ENCODE results near the gene MAGT1. TPM values are rescaled to one million over a fixed set of nuclear protein-coding genes. Genes with fewer than 3 reads are reported as not detected.
"Not testable (repeated sequence)": the region's sequence is repeated elsewhere in the genome, so short reads cannot be mapped to it uniquely, and the experiment has no call there.

The MAGT1 gene
- 86.8 TPM for total RNA-seq
- polyA plus RNA-seq (ENCODE audit: insufficient read depth, low read depth, low replicate concordance): 36.5 TPM
- long read RNA-seq, donor 1, full-length matches to known transcripts: 16 of 24 reads
- long read RNA-seq, donor 1, partial matches to known transcripts: 8 of 24 reads
- long read RNA-seq, donor 1, other reads (novel, unspliced or antisense): 0 of 24 reads
- long read RNA-seq, donor 2, full-length matches to known transcripts: 21 of 612 reads
- long read RNA-seq, donor 2, partial matches to known transcripts: 555 of 612 reads
- long read RNA-seq, donor 2, other reads (novel, unspliced or antisense): 36 of 612 reads
- long read RNA-seq, donor 3, full-length matches to known transcripts: 21 of 1,207 reads
- long read RNA-seq, donor 3, partial matches to known transcripts: 1,141 of 1,207 reads
- long read RNA-seq, donor 3, other reads (novel, unspliced or antisense): 45 of 1,207 reads
- long read RNA-seq, donor 4, full-length matches to known transcripts: 12 of 444 reads
- long read RNA-seq, donor 4, partial matches to known transcripts: 32 of 444 reads
- long read RNA-seq, donor 4, other reads (novel, unspliced or antisense): 400 of 444 reads
- long read RNA-seq, donor 5, full-length matches to known transcripts: 1 of 67 reads
- long read RNA-seq, donor 5, partial matches to known transcripts: 66 of 67 reads
- long read RNA-seq, donor 5, other reads (novel, unspliced or antisense): 0 of 67 reads
- long read RNA-seq, donor 6, full-length matches to known transcripts: 8 of 1,708 reads
- long read RNA-seq, donor 6, partial matches to known transcripts: 176 of 1,708 reads
- long read RNA-seq, donor 6, other reads (novel, unspliced or antisense): 1,524 of 1,708 reads
- long read RNA-seq, donor 7, full-length matches to known transcripts: 3 of 7 reads
- long read RNA-seq, donor 7, partial matches to known transcripts: 1 of 7 reads
- long read RNA-seq, donor 7, other reads (novel, unspliced or antisense): 3 of 7 reads
- long read RNA-seq, donor 8, full-length matches to known transcripts: 13 of 681 reads
- long read RNA-seq, donor 8, partial matches to known transcripts: 639 of 681 reads
- long read RNA-seq, donor 8, other reads (novel, unspliced or antisense): 29 of 681 reads
- long read RNA-seq, donor 9, full-length matches to known transcripts: 9 of 824 reads
- long read RNA-seq, donor 9, partial matches to known transcripts: 787 of 824 reads
- long read RNA-seq, donor 9, other reads (novel, unspliced or antisense): 28 of 824 reads
- long read RNA-seq, donor 10, full-length matches to known transcripts: 20 of 850 reads
- long read RNA-seq, donor 10, partial matches to known transcripts: 803 of 850 reads
- long read RNA-seq, donor 10, other reads (novel, unspliced or antisense): 27 of 850 reads

DNA sequence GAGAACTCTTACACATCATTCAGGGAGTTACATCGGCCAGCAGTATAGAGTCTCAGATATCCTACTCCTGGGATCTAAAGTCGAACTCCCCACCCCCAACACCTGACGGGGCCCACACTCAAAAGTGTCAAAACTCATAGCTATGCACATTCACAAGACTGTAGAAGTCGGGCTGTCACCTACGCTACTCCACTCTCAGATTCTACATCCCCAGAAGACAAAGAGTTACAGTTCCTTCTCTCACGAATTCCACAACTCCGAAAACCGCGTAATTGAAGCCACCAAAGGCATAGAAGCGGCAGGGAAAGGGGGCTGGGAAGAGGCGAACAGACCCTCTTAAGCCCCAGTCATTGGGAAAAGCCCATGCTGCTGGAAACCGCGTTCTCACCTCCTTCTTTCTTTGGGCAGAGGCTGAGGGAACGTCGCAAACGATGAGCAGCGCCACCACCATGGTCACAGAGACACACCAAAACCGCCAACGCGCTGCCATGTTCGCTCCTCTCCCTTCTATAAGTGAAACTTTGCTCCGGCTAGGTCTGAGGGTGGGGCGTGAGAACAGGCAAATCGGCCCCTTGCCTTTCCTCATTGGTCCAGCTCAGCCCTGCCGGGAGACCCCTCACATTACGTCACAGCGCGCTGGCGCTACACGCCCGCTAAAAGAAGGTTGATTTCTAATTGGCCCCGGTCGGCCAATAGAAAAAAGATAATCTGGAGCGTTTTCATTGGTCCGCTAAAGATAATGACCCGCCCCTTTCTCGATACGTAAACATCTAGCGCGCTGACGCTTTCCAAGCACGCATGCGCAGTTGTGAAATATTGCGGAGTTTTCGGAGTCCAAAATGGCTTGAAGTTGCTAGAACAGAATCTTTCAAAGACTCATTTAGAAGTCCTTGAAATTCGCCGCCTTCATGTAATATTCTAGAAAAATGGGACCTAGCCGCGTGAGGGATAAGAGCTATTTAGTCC is at the start of gene MAGT1:
TSS of gene MAGT1 (minus strand) at position 515 of the 966 bp plus-strand sequence. CDS start at position 490, 25 bp downstream.
- intact Hi-C loops (cut with DNase I): no loop called here
- no peaks in the 10 kb centered on the region for H3K27me3 ChIP-seq (ENCODE audit: control insufficient read depth, insufficient read depth, low read length)
- H3K27ac ChIP-seq (ENCODE audit: low read depth in 2 of 2, low read length in 2 of 2): peak within 1 kb of the TSS; percentile 91 to 92
- peak; percentile 96 to 98 (median 97) for DNase-seq
- peak; percentile 99 for FAIRE-seq
- H3K9ac ChIP-seq (ENCODE audit: low read length in 3 of 3): peak within 1 kb of the TSS; percentile 94 to 97 (median 97)
- H3K36me3 ChIP-seq (ENCODE audit: control insufficient read depth in 2 of 3, insufficient read depth in 3 of 3, low read length in 3 of 3): no peaks in the 10 kb centered on the region
- TF ChIP-seq CTCF (IDR thresholded peaks at IDR 0.05; ENCODE audit: borderline replicate concordance, extremely low read depth, insufficient read depth): no peak
- no peaks in the 10 kb centered on the region for H3K4me1 ChIP-seq (ENCODE audit: control insufficient read depth in 2 of 3, insufficient read depth in 2 of 3, low read depth in 1 of 3, low read length in 3 of 3)
- peak within 1 kb of the TSS; percentile 94 to 97 (median 97) for H3K4me3 ChIP-seq (ENCODE audit: low read length in 3 of 3)
- no peaks in the 10 kb centered on the region for H3K9me3 ChIP-seq (ENCODE audit: control insufficient read depth in 2 of 3, insufficient read depth in 1 of 3, low read length in 3 of 3)

GRCh38 chrX:77945031-77945430 is 49.8 kb upstream of the MAGT1 start:
- H3K27me3 ChIP-seq (ENCODE audit: control insufficient read depth, insufficient read depth, low read length); H3K4me3 ChIP-seq (ENCODE audit: low read length in 3 of 3); DNase-seq; intact Hi-C loops (cut with DNase I); H3K36me3 ChIP-seq (ENCODE audit: control insufficient read depth in 2 of 3, insufficient read depth in 3 of 3, low read length in 3 of 3); H3K9me3 ChIP-seq (ENCODE audit: control insufficient read depth in 2 of 3, insufficient read depth in 1 of 3, low read length in 3 of 3); FAIRE-seq; H3K4me1 ChIP-seq (ENCODE audit: control insufficient read depth in 2 of 3, insufficient read depth in 2 of 3, low read depth in 1 of 3, low read length in 3 of 3); H3K9ac ChIP-seq (ENCODE audit: low read length in 3 of 3); H3K27ac ChIP-seq (ENCODE audit: low read depth in 2 of 2, low read length in 2 of 2): not testable (repeated sequence)

GRCh38 chrX:77938083-77938680 is 42.9 kb upstream of the MAGT1 start:
- no peak overlapping the region for H3K27ac ChIP-seq (ENCODE audit: low read depth in 2 of 2, low read length in 2 of 2)
- no peaks in the 10 kb centered on the region for H3K9me3 ChIP-seq (ENCODE audit: control insufficient read depth in 2 of 3, insufficient read depth in 1 of 3, low read length in 3 of 3)
- H3K4me1 ChIP-seq (ENCODE audit: control insufficient read depth in 2 of 3, insufficient read depth in 2 of 3, low read depth in 1 of 3, low read length in 3 of 3): no peaks in the 10 kb centered on the region
- no peak overlapping the region for H3K9ac ChIP-seq (ENCODE audit: low read length in 3 of 3)
- no peak for TF ChIP-seq CTCF (IDR thresholded peaks at IDR 0.05; ENCODE audit: borderline replicate concordance, extremely low read depth, insufficient read depth)
- DNase-seq: peak in 1 of 5 donors; percentile 3
- intact Hi-C loops (cut with DNase I): no loop called here
- FAIRE-seq: peak; percentile 84
- no peaks in the 10 kb centered on the region for H3K27me3 ChIP-seq (ENCODE audit: control insufficient read depth, insufficient read depth, low read length)
- H3K4me3 ChIP-seq (ENCODE audit: low read length in 3 of 3): no peak overlapping the region
- H3K36me3 ChIP-seq (ENCODE audit: control insufficient read depth in 2 of 3, insufficient read depth in 3 of 3, low read length in 3 of 3): no peaks in the 10 kb centered on the region

Data from kidney (tissue), 22 donors.